Activated CD8-positive, alpha-beta memory T cell treated with anti-CD3 and anti-CD28 coated beads, Interleukin-2, amount 50 U/mL, for 1 hour (primary cell): ENCODE measurements around the gene CLPTM1L.
"Not testable (repeated sequence)": the region's sequence is repeated elsewhere in the genome, so short reads cannot be mapped to it uniquely, and the experiment has no call there.

Experiments used
- DNase-seq: peaks from one replicate; pipeline ENCODE4 v3.0.0-alpha.2; 2020; ENCODE audit errors: extremely low read depth

Gene CLPTM1L

DNA sequence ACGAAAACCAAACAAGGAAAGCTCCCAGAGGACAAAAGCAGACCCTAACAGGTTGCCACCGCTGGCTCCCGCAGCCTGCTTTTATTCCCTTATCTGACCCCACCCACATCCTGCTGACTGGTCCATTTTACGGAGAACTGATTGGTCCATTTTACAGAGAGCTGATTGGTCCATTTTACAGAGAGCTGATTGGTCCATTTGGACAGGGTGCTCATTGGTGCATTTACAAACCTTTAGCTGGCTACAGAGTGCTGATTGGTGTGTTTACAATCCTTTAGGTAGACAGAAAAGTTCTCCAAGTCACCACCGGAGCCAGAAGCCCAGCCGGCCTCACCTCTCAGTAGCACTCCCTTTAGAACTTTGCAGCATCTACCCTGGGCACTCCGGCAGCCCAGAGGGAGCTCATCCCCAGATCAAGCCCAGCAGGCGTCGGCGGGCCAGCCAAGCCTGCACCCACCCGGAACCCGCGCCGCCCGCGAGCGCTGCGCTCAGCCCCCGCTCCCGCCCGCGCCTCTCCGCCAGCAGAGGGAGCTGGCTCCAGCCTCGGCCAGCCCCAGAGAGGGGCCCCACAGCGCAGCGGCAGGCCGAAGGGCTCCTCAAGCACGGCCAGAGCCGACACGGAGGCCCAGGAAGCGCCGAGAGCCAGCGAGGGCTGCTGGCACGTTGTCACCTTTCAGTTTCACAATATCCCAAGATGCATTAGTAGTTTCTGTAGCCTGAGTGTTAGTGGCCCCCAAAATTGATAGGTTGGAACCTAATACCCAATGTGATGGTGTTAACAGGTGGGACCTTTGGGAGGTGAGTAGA lies 35.3 kb upstream of the CLPTM1L start:
- DNase-seq, result peak; percentile 29

DNA sequence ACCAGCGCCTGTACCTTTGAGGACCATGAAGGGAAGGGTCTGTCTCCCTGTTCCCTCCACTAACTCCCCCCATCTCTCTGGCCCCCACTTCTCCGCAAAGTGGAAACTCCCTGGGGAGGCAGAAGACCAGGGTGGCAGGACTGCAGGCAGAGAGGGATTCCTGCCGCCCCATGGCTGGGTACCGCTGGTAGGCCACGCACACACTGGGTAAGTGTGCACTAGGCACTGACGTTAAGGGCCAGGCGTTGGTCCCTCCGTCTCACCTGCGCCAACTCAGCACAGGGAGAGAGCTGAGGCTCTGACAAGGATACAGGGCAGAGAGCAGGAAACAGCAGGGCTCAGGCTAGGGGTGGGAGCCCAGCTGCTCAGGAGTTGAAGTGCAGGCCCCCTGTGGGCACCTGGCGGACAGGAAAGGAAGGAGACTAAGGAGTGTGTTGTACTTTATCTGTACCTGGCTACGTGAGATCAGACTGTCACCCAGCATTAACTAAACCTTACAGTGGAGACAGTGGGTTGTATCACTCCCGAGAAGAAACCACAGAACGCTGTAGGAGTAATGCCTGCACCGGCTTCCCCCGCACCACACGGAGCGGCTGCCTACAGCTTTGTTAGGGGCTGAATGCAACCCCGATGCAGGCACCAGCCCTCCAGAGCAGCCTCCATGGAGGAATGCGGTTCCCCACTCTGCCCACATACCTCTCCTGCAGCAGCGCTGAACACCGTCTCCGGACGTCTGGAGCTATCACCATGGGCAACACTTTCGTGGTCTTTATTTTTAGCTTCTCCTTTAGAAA lies 34.2 kb upstream of the CLPTM1L start:
- no peak for DNase-seq

DNA sequence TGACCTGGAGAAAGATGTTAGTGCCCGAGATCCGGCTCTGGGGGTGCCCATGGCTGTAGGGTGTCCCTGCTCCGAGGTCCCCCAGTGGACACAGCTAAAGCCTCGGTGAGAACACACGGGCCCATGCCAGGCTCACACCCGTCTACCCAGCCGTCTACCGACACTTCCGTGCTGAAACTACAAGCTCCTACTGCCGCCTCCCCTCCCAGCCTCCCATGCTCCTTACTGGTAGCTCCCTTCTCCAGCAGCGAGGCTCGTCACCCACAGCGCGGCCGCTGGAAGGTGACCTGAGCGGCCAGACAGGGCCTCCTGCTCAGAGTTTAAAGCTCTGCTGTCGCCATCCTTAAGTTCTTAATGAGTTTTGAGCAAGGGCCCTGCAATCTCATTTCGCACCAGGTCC lies 33.2 kb upstream of the CLPTM1L start:
- DNase-seq, result no peak

DNA sequence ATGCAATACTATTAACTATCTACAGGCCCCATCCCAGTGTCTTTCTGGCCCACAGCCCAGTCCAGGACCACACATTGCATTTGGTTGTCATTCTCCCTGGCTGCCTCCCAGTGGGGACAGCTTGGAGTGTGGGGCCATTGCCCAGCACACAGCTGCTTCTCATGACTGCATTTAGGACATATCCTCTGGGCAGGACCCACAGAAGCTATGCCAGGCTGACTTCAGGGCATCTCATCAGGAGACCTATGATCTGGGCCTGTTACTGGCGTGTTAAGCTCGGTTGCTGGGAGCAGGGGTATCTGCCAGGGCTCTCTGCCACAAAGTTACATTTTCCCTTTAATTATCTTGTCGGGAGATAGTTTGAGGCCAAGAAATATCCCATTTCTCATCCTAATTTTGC lies 32.1 kb upstream of the CLPTM1L start:
- DNase-seq, result no peak

DNA sequence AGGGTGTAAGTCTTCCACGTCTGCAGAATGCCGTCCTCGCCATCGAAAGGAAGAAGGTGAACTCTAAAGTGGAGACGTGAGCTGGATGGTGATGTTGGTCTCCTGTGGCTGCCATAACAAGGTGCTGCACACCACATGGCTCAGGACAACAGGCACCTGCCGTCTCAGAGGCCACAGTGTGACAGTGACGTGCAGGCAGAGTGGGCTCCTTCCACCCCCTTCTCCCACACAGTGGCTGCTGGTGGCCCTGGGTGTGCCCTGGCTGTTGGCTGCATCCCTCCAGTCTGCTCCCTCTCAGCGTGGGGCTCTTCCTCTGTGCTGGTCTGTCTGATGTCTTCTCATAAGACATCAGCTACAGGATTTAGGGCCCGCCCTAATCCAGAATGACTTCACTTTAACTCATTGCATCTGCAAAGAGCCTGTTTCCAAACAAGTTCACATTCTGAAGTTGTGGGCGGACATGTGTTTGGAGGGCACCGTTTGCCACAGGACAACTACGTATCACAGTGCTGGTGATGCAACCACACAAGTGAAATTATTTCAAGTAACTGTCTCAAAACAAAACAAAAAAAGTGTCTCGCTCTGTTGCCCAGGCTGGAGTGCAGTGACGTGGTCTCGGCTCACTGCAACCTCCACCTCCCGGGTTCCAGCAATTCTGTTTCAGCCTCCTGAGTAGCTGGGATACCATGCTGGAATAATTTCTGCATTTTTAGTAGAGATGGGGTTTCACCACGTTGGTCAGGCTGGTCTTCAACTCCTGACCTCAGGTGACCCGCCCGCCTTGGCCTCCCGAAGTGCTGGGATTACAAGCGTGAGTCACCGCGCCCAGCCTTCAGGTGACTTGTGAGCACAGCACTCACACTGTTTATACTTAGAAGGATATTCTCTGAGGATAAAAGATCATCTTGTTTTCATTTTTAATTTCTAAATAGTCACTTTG lies 31.2 kb upstream of the CLPTM1L start:
- no peak for DNase-seq

DNA sequence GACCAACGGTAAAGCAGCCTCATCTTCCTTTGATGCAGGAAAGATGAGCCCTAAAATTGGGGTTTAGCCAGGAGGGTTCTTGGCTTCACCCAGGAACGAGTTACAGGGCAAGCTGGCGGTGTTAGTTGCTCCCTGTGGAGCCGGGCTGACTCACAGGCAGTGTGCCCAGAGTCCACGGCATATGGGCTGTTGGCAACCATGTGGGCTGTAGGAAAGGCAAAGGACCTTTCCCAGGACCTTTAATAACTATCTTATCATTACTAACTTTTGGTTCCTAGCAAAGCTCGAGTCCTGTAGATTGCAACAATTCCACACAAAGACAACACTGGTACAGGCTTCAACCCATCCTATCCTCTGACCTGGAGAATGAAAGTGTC lies 29.8 kb upstream of the CLPTM1L start:
- DNase-seq, result no peak

DNA sequence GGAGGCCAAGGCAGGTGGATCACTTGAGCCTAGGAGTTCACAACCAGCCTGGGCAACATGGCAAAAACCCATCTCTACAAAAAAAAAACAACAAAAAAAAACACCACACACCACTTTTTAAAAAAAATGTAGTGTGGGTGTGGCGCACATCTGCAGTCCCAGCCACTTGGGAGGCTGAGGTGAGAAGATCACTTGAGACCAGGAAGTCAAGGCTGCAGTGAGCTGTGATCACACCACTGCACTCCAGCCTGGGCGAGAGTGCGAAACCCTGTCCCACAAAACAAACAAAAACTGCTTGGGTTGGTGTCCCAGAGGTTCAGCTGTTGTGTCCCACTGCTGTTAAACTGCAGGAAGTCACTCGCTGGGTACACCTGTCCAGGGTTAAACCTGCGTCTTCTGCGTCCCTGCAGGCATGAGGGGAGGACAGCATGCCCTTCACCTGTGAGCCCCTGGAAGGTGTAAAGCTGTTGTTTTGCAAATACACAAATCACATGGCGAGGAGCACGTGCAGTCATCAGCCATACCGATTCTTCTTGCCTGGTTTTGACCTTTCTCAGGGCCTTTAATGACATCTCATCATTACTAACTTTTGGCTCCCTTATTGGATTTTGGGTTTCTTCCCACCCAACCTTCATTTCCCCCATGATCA lies 29.3 kb upstream of the CLPTM1L start:
- DNase-seq, result no peak

DNA sequence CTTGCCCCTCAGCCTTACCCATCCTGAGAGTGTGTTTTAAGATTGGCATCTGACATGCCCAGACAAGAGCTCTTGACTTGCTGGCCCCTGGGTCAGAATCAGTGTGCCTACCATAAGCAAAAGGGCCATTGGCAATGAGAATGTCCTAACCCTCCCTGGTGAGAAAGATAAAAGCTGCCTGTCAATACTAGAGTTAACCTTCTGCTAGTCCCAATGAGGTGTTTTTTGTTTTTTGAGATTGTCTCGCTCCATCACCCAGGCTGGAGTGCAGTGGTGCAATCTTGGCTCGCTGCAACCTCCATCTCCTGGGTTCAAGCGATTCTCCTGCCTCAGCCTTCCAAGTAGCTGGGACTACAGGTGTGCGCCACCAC lies 27.1 kb upstream of the CLPTM1L start:
- not testable (repeated sequence) for DNase-seq

DNA sequence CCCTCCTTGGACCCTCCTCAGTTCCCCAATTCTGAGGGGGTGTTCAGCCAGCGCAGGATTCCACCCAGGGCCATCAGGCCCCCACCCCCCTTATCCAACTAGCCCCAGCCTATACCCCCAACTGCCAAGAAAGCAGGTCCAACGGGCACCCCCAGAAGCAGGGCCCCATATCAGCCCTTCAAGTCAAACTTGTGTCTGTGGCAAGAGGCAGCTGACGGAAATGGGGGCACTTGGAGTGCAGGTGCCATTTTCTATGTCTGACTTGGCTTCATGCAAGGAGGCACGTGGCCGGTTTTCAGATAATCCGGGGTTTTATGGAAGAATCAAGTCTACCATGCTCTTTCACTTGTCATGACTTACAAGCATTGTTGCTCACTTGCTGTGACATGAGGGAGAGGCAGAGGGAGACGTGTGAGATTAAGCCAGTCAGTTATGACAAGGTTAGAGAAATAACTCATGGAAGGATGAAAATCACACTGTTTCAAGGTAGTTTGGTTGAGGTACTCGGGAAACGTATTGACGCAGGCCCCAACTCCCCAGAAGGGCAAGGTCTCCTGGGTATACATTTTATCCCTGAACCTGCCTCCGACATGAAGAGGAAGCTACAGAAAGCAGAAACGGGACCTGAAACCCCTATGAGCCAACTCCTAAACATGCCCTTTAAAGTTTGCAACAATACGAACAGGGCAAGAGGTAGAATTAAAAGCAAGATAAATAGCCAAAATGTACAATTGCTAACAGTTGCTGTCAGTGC lies 26.5 kb upstream of the CLPTM1L start:
- no peak for DNase-seq

DNA sequence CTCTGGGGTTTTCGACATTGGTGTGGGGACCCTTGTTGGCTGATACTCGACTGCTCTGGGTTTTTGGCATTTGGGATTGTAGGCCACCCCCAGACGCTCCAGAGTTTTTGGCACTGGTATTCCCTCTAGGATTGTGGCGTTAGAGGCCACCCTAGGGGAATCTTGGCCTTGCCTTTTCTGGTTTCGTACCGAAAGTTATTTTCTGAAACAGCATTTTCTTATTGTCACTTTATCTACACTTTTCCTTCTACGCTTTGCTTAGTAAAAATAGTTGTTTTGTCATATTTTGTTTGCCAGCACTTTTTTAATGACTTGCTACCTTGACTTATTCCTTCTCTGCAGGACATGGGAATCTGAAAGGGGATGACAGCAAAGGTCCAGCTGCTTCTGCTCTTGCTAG lies 25.1 kb upstream of the CLPTM1L start:
- no peak for DNase-seq

DNA sequence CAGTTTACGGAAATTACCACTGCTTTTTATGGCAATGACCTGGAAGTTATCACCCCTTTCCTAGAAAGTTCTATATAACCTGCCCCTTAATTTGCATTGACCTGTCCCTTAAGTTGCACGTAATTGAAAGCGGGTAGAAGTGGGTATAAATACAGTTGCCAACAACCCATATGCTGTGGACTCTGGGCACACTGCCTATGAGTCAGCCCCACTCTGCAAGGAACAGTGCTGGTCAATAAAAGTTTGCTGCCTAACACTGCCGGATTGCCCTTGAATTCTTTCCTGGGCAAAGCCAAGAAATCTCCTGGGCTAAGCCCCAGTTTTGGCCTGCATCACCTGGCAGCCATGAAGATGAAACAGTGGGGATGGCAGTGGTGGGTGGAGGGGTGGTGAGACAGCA lies 23.9 kb upstream of the CLPTM1L start:
- no peak for DNase-seq

DNA sequence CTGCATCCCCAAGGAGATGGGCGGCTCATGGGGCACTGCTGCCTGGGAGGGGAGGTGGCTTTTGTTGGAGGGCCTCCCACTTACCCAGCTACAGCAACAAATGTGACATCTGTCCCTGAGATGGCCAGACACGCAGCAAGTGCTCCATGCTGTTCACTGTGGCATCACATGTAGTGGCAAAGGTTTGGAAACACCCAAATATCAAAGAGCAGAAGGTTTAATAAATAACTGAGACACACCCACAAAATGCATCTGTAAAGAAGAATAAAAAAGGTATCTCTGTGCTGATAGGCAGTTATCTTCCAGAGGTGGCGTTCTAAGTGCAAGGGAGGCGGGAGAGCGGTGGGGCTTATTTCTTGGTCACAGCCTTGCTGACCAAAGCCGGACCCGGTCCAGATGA lies 23.3 kb upstream of the CLPTM1L start:
- no peak for DNase-seq

DNA sequence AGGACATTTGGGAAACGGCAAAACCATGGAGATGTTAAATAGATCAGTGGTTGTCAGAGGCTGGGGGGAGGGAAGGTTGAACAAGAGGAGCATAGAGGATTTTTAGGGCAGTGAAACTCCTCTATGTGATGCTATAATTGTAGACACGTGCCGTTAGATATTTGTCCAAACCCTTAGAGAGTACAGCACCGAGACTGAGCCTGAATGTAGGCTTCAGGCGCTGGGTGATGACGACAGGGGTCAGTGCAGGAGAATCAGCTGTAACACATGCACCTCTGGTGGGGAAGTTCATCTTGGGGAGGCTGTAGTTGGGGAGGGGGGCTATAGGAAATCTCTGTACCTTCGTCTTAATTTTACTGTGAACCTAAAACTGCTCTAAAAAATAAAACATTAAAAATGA lies 22.2 kb upstream of the CLPTM1L start:
- no peak for DNase-seq

DNA sequence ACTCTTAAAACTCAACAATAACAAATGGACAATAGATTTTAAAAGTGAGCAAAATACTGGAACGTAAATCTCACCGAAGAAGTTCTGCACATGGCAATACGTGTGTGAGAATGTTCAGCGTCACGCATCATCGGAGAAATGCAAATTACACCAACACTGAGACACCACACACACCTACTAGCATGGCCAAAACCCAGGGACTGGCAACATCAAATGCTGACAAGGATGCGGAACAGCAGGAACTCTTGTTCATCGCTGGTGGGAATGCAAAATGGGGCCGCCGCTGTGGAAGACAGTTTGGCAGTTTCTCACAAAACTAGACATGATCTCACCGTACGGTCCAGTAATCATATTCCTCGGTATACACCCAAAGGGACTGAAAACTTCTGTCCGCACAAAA lies 21.6 kb upstream of the CLPTM1L start:
- no peak for DNase-seq

DNA sequence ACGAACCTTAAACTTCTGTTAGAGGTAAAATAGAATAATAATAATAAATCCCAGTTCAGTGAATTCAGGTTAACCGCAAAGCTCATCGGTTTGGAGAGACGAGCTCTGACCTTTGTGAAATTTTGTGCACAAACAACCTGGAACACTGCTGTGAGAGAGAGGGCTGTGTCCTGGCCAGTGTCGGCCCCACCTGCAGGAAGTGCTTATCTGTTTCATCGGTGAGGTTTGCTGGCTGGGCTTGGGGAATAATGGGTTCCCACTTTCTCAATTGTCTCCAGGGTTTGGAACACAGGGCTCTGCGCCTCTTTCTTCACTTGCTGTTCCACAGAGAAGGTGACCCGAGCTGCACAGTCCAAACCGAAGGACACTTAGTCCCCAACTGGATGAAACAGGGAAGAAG lies 19.3 kb upstream of the CLPTM1L start:
- DNase-seq, result no peak

DNA sequence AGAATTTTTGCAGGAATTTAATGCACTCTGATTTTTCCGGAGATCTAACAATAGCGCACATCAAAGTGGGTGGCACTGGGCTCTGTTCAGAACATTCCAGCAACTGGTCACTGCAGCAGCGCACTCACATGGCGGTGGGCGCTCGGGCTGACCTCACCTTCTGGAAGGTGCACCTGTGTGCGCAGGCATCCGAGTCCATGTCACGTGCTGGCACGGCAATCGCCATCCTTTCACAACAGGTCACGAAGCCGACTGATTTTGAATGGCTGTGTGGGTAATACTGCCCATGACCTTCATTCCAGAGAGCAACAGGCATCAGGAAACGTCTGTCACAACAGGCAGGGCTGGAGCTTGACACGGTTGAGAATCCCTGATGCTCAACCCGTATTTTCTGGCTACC lies 18.7 kb upstream of the CLPTM1L start:
- DNase-seq, result no peak

DNA sequence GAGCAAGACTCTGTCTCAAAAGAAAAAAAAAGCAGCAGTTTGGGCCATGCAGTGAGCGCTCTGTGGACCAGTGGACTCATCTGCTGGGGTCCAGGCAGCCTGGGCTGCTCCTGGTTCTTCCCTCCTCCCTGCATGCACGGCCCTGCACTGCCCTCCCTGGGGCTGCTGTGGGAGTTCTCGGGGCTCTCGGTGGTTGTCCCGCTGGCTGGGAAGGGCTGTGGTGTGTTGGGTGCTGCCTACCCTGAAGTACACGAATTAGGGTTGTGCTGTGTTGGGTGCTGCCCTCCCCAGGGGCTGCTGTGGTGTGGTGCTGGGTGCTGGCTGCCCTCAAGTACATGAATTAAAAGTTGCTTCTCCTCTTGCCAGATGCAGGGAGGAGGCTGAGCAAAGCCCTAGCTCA lies 18.3 kb upstream of the CLPTM1L start:
- no peak for DNase-seq

DNA sequence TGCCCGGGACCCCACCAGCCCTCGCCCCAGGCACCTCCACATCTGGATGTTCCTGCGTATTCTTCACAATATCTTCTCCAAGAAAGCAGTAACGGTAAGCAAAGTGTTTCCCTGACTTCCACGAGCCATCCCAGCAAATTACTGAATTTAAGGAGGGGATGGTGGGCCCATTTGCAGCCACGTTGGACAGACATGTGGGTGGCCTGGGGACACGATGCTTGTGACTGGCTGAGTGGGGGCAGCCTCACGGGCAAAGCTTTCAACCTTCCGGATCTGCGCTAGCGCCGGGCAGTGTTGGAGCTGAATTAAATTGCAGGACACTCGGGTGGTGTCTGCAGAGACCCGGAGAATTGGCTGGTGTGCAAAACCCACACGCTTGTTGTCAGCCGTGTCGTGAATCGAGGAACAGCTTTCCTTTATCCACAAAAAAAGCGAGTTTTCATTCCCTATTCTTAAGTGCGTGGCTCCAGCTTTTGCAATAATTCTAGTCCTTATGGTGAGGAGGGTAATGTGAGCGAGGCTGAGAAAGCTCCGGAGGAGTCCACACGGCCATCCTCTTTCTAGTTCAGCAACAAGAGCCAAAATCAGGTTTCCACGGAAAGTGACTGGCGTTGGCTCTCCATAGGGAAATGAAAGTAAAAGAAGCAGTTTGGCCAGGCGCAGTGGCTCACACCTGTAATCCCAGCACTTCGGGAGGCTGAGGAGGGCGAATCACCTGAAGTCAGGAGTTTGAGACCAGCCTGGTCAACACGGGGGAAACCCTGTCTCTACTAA lies 17.5 kb upstream of the CLPTM1L start:
- no peak for DNase-seq

DNA sequence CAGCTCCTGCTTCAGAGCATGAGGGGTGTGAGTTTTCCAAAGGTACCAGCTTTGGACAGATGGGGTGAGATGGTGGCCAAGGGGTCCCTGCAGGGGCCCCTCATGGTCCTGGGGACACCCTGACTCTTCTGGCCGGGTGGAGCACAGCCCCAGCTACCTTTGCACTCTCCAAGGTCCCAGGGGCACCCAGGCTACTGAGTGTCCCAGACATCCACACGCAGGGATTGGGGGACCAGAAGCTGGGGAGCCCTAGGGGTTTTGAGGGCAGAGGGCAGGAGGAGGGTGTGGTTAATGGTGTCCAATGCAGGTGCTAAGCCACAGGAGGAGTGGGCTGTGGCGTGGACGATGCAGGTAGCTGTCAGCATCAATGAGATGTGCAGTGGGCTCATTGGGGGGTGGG lies 16.0 kb upstream of the CLPTM1L start:
- no peak for DNase-seq

DNA sequence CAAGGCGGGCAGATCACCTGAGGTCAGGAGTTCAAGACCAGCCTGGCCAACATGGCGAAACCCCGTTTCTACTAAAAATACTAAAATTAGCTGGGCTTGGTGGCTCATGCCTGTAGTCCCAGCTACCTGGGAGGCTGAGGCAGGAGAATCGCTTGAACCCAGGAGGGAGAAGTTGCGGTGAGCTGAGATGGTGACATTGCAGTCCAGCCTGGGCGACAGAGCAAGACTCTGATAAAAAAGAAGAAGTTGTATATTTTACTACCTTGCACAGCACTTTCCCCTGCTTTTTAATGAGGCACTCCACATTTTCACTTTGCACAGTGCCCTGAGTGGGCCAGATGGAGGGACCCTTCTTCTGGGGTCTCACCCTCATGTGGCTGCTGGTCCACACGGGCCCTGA lies 15.5 kb upstream of the CLPTM1L start:
- DNase-seq, result not testable (repeated sequence)
